Effector CD8-positive, alpha-beta T cell (primary cell): ENCODE results near the gene FRS3.

Experiments used
- DNase-seq: peaks from one replicate; lab custom pipeline; 2025; lab: John Stamatoyannopoulos, UW

The FRS3 gene

GRCh38 chr6:41728073-41728936 is 51.4 kb downstream of the FRS3 start:
- DNase-seq, result no peak

GRCh38 chr6:41727705-41728072 is 52.0 kb downstream of the FRS3 start:
- DNase-seq, result no peak

- DNase-seq, result no peak
These were observed 52.8 kb downstream of the FRS3 start for GRCh38 chr6:41726876-41727275.

- no peak for DNase-seq
These were observed 54.9 kb downstream of the FRS3 start for GRCh38 chr6:41724586-41725501.

GRCh38 chr6:41724228-41724580 is 55.5 kb downstream of the FRS3 start:
- DNase-seq, result no peak

- no peak for DNase-seq
These were observed 56.0 kb downstream of the FRS3 start for GRCh38 chr6:41723530-41724227.

- DNase-seq, result no peak
These were observed 56.7 kb downstream of the FRS3 start for GRCh38 chr6:41722969-41723529.

GRCh38 chr6:41721414-41721813 is 58.3 kb downstream of the FRS3 start:
- no peak for DNase-seq

- no peak for DNase-seq
These were observed 58.9 kb downstream of the FRS3 start for GRCh38 chr6:41720783-41721182.

- no peak for DNase-seq
These were observed 59.5 kb downstream of the FRS3 start for GRCh38 chr6:41720262-41720620.
